Endothelial cell of umbilical vein (primary cell): Measurements from ENCODE around the gene ZBTB44. TPM values are rescaled to one million over a fixed set of nuclear protein-coding genes. Genes with fewer than 3 reads are reported as not detected.

ENCODE experiments used
- BruUV-seq: library from RNA; stranded (reverse); fragments of 400-500 nt; replicated peaks from 2 replicates; lab custom pipeline; 2021; lab: Mats Ljungman, UMichigan
- CTCF ChIA-PET: fragments of 300-600, 350-600 bp; sonication (Branson Sonifier 250); formaldehyde crosslinking; loops from one replicate; lab custom pipeline; 2021; ENCODE audit warnings: antibody characterized with exemption, inconsistent platforms; lab: Charles Lee
- POLR2A ChIA-PET: fragments of 300-600, 350-600 bp; sonication (Branson Sonifier 250); formaldehyde crosslinking; loops from one replicate; lab custom pipeline; 2021; ENCODE audit warnings: antibody characterized with exemption, inconsistent platforms; lab: Charles Lee
- DNase-seq: peaks from one replicate; pipeline ENCODE4 v3.0.0-alpha.2; 2011; ENCODE audit warnings: low read depth, low spot score
- FAIRE-seq: peaks from 2 replicates; lab custom pipeline; 2011; peaks lifted over from hg19 to GRCh38; lab: Jason Lieb, UNC
- H2AFZ ChIP-seq: 2 replicates; pipeline ENCODE4 v1.6.0; 2012; ENCODE audit warnings: low read depth, low read length, control low read depth, inconsistent platforms
- H3K27ac ChIP-seq: 2 replicates; pipeline ENCODE4 v1.5.1; 2011; ENCODE audit warnings: low read depth, mild to moderate bottlenecking, control low read depth, low read length, moderate library complexity; ENCODE audit not compliant: insufficient read depth
- H3K27me3 ChIP-seq, 2 experiments: 2 replicates each; pipeline versions ENCODE4 v1.6.0 to v1.6.1; 2011; ENCODE audit warnings: low read length in 2 of 2, mixed read lengths in 1 of 2; ENCODE audit not compliant: control insufficient read depth in 2 of 2, insufficient read depth in 2 of 2
- H3K36me3 ChIP-seq, 2 experiments: 2 replicates in 1 of 2; 3 replicates in 1 of 2; pipeline ENCODE4 v1.5.1; 2011; ENCODE audit warnings: low read length in 2 of 2, mild to moderate bottlenecking in 1 of 2, moderate library complexity in 1 of 2; ENCODE audit not compliant: control insufficient read depth in 2 of 2, insufficient read depth in 2 of 2; ENCODE audit errors: extremely low read depth in 1 of 2
- H3K4me1 ChIP-seq: 3 replicates; pipeline ENCODE4 v1.5.1; 2011; ENCODE audit warnings: mild to moderate bottlenecking, low read length; ENCODE audit not compliant: control insufficient read depth, insufficient read depth; ENCODE audit errors: extremely low read depth
- H3K4me2 ChIP-seq: 2 replicates; pipeline ENCODE4 v1.6.1; 2011; ENCODE audit warnings: low read length, control low read depth, mixed read lengths; ENCODE audit not compliant: insufficient read depth
- H3K4me3 ChIP-seq, 3 experiments: fragments of 200-600 bp in 1 of 3; sonication (generic), shearing (Covaris generic) in 1 of 3; replicated peaks in 1 of 3; 2 replicates each; pipeline ENCODE4 v1.5.1; 2011 to 2016; ENCODE audit warnings: control low read depth in 3 of 3, low read length in 3 of 3, mild to moderate bottlenecking in 2 of 3, inconsistent platforms in 1 of 3, low read depth in 1 of 3, moderate library complexity in 1 of 3; ENCODE audit not compliant: insufficient read depth in 1 of 3
- H3K79me2 ChIP-seq: 2 replicates; pipeline ENCODE4 v1.6.0; 2012; ENCODE audit warnings: low read length, inconsistent platforms; ENCODE audit not compliant: control insufficient read depth, insufficient read depth
- H3K9ac ChIP-seq: replicated peaks from 2 replicates; pipeline ENCODE3; 2011; ENCODE audit warnings: low read length, control low read depth; ENCODE audit not compliant: insufficient read depth; ENCODE audit errors: extremely low read depth
- H3K9me1 ChIP-seq: replicated peaks from 3 replicates; pipeline ENCODE4 v1.6.0; 2011; ENCODE audit warnings: mild to moderate bottlenecking, low read length; ENCODE audit not compliant: control insufficient read depth, insufficient read depth; ENCODE audit errors: extremely low read depth
- H3K9me3 ChIP-seq: replicated peaks from 2 replicates; pipeline ENCODE4 v1.5.1; 2012; ENCODE audit warnings: low read length, inconsistent platforms; ENCODE audit not compliant: control insufficient read depth, insufficient read depth
- H4K20me1 ChIP-seq: replicated peaks from 2 replicates; pipeline ENCODE3; 2011; ENCODE audit warnings: mild to moderate bottlenecking, low read length; ENCODE audit not compliant: control insufficient read depth, insufficient read depth; ENCODE audit errors: extremely low read depth
- EZH2 ChIP-seq: IDR thresholded peaks from 2 replicates; pipeline ENCODE4 v1.6.1; 2012; ENCODE audit warnings: borderline replicate concordance, low read depth, mild to moderate bottlenecking, moderate library complexity, low read length, inconsistent platforms; ENCODE audit not compliant: severe bottlenecking
- FOS ChIP-seq: IDR thresholded peaks from 2 replicates; pipeline ENCODE4 v1.6.1; 2011; ENCODE audit warnings: mild to moderate bottlenecking, low read length, moderate library complexity, borderline replicate concordance; ENCODE audit not compliant: insufficient read depth
- GATA2 ChIP-seq: IDR thresholded peaks from 2 replicates; pipeline ENCODE4 v1.7.0; 2011; ENCODE audit warnings: low read depth, mild to moderate bottlenecking, moderate library complexity, mixed read lengths, low read length; ENCODE audit not compliant: insufficient read length, insufficient read depth
- JUN ChIP-seq: IDR thresholded peaks from 2 replicates; pipeline ENCODE4 v1.6.1; 2011; ENCODE audit warnings: borderline replicate concordance, low read depth; ENCODE audit not compliant: insufficient read length, insufficient read depth
- MYC ChIP-seq: IDR thresholded peaks from one replicate; pipeline ENCODE4 v1.6.1; 2011; ENCODE audit warnings: mild to moderate bottlenecking, low read depth, low read length
- POLR2A ChIP-seq: IDR thresholded peaks from 2 replicates; pipeline ENCODE4 v1.6.1; 2012; ENCODE audit warnings: low read depth, mild to moderate bottlenecking, control low read depth, low read length
- POLR2AphosphoS5 ChIP-seq: IDR thresholded peaks from 2 replicates; pipeline ENCODE4 v1.6.1; 2012; ENCODE audit warnings: low read depth, mild to moderate bottlenecking, control low read depth, low read length, moderate library complexity; ENCODE audit not compliant: insufficient read depth
- dilution Hi-C: fragments of 300-500 bp; cut with MboI; formaldehyde crosslinking; loops from one replicate; pipeline ENCODE4 v1.15.0; 2019; ENCODE audit warnings: low sequenced_read_pairs; ENCODE audit not compliant: extremely low pct_ligation_motif_present
- intact Hi-C: fragments of 100-400 bp; cut with micrococcal nuclease; formaldehyde crosslinking; loops from one replicate; pipeline ENCODE4 v1.10.0; 2022
- polyA plus RNA-seq, 4 experiments: library from polyadenylated mRNA; depleted of rRNA in 3 of 4; stranded (reverse) in 3 of 4; unstranded in 1 of 4; fragments of >200 nt; gene quantifications; 2 replicates each; pipeline versions ENCODE4 v1.2.1 to v1.2.3, GENCODE V29; 2011 to 2012; ENCODE audit warnings: missing spikeins in 1 of 4
- total RNA-seq: library from RNA; stranded (reverse); gene quantifications from 2 replicates; pipeline ENCODE4 v1.2.3, GENCODE V29; 2021
- TF ChIP-seq, protein P1 (sequence below): IDR thresholded peaks from 2 replicates; pipeline ENCODE4 v1.6.1; 2011; ENCODE audit not compliant: insufficient read depth, insufficient read length
- TF ChIP-seq, protein P2 (sequence below), 2 donors: IDR thresholded peaks; 1 replicate in 1 of 2; 2 replicates in 1 of 2; pipeline ENCODE4 v1.5.1; 2011; ENCODE audit warnings: low read length in 2 of 2, mild to moderate bottlenecking in 2 of 2, moderate library complexity in 2 of 2, control low read depth in 1 of 2, inconsistent platforms in 1 of 2, low read depth in 1 of 2; ENCODE audit not compliant: insufficient read depth in 1 of 2; ENCODE audit errors: extremely low read depth in 1 of 2

The ZBTB44 gene
- total and polyA plus RNA-seq, 2 donors (not counting 3 experiments of a cell fraction or from before 2014, with no cell fraction given), result 8.7 to 24.4 TPM

GRCh38 chr11:130215531-130216220 lies 99.0 kb downstream of the ZBTB44 start:
- intact Hi-C loops, result no loop called here
- no peaks in the 10 kb centered on the region for H4K20me1 ChIP-seq
- CTCF ChIA-PET, result interaction anchor here (0.6 to 1.5 kb wide), 8 partner anchors 12 to 1458 kb away, joined by 3 to 9 read pairs (median 3); no protein-coding TSS in a partner anchor
- TF ChIP-seq JUN (no peak), EZH2 (no peak), POLR2A (no peak), MYC (no peak), GATA2 (no peak), POLR2AphosphoS5 (no peak), FOS (no peak)
- TF ChIP-seq, protein P1, sequence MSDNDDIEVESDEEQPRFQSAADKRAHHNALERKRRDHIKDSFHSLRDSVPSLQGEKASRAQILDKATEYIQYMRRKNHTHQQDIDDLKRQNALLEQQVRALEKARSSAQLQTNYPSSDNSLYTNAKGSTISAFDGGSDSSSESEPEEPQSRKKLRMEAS, result no peak
- TF ChIP-seq, protein P2, sequence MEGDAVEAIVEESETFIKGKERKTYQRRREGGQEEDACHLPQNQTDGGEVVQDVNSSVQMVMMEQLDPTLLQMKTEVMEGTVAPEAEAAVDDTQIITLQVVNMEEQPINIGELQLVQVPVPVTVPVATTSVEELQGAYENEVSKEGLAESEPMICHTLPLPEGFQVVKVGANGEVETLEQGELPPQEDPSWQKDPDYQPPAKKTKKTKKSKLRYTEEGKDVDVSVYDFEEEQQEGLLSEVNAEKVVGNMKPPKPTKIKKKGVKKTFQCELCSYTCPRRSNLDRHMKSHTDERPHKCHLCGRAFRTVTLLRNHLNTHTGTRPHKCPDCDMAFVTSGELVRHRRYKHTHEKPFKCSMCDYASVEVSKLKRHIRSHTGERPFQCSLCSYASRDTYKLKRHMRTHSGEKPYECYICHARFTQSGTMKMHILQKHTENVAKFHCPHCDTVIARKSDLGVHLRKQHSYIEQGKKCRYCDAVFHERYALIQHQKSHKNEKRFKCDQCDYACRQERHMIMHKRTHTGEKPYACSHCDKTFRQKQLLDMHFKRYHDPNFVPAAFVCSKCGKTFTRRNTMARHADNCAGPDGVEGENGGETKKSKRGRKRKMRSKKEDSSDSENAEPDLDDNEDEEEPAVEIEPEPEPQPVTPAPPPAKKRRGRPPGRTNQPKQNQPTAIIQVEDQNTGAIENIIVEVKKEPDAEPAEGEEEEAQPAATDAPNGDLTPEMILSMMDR (IDR thresholded peaks at IDR 0.05; ENCODE audit: extremely low read depth in 1 of 2, insufficient read depth in 1 of 2, low read depth in 1 of 2, low read length in 2 of 2), result no peak
- no peaks in the 10 kb centered on the region for H3K9me3 ChIP-seq
- H3K9me1 ChIP-seq, result no peaks in the 10 kb centered on the region
- BruUV-seq, result no TSS peak
- no peak overlapping the region for H3K4me3 ChIP-seq
- DNase-seq (no peak), FAIRE-seq (no peak)
- H3K27me3 ChIP-seq, result peaks cover 3 to 12% of the 10 kb centered on the region in 2 experiments
- no peaks in the 10 kb centered on the region for H3K4me1 ChIP-seq
- dilution Hi-C loops, result no loop called here
- H3K4me2 ChIP-seq, result no peak overlapping the region
- no peak overlapping the region for H2AFZ ChIP-seq
- H3K9ac ChIP-seq, result no peak overlapping the region
- no peaks in the 10 kb centered on the region for H3K36me3 ChIP-seq
- H3K27ac ChIP-seq, result no peak overlapping the region
- H3K79me2 ChIP-seq, result no peaks in the 10 kb centered on the region
- POLR2A ChIA-PET, result no interaction called here
